SH-SY5Y (cell line): ENCODE results near the gene ATRNL1.

ENCODE experiments used
- GATA2 ChIP-seq: IDR thresholded peaks from 2 replicates; pipeline ENCODE4 v1.6.1; 2011; ENCODE audit warnings: mild to moderate bottlenecking, low read depth, low read length
- GATA3 ChIP-seq: IDR thresholded peaks from 2 replicates; pipeline ENCODE4 v1.6.1; 2011; ENCODE audit warnings: low read depth, mild to moderate bottlenecking, low read length, moderate library complexity

Gene ATRNL1

DNA sequence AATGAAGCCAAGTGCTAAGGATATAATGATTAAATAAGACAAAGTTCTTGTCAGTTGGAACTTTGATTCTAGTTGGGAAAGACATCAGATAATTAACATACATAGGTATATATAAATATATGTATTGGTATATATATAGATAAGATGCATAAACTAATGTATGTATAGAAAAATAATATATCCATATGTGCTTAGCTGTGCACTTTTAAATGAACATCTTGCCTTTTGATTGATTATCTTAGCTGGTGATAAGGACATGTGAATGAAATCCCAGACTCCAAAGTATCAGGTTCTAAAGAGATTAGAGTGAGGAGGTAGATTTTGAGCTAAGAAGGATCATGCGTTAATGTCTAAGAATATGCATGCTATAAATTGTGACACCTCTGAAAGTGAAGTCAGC, 822.3 kb downstream of the ATRNL1 start:
- TF ChIP-seq GATA2 (no peak), GATA3 (no peak)

DNA sequence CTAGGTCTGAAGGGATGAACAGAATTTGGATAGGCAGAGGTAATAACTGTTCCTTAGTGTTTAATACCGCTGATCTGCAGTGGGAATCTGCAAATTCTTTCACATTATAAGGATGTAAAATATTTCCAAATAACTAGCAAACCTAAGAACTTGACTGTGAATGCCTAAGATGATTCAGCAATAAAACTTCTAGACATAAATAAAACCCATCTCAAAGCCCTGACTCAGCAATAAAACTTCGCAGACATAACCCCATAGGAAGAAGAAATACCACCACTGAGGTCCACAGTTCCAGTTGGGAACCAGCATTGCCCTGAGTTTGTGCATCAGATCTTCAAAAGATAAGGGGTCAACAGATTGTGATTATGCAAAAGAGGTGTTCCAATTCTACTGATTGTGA, 825.6 kb downstream of the ATRNL1 start:
- TF ChIP-seq GATA2, result no peak
- TF ChIP-seq GATA3, result no peak

DNA sequence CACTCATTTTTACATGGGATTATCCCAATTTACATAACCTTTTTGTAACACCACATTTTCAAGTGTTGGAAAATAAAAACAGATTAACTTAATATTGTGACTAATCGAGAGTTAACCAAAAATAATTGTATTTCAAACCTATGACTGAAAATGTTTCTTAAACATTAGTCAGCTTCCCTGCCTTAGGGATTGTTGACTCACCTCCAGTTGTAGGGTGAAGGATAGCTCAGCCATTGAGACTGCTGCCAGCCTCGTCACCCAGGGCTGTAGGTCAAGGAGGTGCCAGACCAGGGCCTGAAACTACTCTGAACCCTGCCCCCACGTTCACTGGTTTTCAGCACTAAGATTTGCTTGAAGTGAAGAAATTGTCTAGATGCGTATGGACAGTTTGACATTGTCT, 828.6 kb downstream of the ATRNL1 start:
- TF ChIP-seq GATA2, result no peak

DNA sequence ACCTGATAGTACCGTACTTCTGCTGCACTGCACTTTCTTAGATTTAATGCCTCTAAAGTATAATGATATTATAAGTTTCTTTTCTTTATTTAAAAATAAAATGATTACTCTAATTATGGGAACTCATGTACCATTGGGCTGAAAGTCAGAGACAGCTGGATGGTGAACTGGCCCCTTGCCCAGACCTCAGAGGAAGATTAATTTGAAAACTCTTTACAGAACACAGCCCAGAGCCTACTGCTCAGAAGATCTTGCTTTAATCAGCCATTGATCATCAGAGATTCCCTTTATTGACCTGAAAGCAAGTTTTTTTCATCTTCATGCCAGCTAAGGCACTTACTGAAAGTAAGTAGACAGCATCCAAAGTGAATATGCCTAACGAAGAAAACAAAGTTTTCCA, 838.1 kb downstream of the ATRNL1 start:
- TF ChIP-seq GATA3, result no peak
- TF ChIP-seq GATA2, result no peak

DNA sequence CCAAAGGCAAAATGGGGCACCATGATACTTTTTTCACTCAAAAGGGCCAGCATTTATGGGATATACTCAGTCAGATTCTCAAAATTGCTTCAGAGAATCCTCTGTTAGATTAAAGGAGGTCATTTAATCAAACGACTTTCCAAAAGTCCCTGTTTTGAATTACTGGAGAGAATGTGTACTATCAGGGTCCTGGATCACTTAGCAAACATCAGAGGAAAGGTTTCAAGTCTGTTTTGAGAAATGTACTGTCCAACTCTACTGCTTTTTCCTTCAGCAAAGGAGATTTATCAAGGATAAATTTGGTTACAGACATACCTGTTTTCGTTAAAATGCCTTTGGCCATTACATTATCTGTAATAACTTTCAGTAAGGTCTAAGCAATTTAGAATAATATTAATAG, 838.9 kb downstream of the ATRNL1 start:
- TF ChIP-seq GATA3 (0 out of 2 replicates have a peak, but pooled peaks have one; percentile 24), GATA2 (peak; percentile 57; the same call in 1 of the 2 replicates)

DNA sequence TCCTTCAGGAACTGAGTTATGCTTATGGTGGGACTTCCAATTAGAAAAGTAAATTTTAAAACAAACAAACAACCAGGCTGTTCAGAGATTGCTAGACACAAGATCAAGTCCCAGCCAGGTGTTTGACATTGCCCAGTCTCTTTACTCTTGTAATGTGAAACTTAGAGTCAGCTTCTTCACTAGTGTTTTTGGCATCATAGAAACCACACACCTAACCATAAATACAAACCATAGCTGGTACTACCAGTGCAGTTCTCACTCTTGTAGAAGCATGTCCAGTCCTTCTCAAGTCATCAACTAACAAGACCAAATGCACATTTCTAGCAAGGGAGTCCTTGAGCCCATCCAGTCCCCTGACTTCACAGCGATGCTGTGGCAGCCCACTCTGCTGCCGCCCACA, 839.9 kb downstream of the ATRNL1 start:
- TF ChIP-seq GATA2, result no peak
- no peak for TF ChIP-seq GATA3

DNA sequence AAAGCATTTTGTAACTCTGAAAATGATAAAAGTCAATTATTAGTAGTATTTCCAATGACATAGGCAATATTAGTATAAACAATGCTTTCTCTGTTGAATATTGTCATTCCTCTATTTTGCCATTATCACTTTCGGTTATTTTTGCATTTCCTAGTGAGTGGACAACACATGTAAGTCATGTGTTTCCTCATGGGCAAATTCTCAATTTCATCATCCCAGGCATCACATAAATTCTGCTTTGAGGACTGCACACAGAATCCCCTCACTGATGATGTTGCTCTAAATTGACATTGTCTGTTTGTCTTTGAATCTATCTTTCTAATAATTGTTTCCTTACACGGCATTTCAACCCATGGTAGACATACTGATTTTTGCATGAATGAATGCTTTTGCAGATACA, 842.6 kb downstream of the ATRNL1 start:
- TF ChIP-seq GATA3 (no peak), GATA2 (no peak)

DNA sequence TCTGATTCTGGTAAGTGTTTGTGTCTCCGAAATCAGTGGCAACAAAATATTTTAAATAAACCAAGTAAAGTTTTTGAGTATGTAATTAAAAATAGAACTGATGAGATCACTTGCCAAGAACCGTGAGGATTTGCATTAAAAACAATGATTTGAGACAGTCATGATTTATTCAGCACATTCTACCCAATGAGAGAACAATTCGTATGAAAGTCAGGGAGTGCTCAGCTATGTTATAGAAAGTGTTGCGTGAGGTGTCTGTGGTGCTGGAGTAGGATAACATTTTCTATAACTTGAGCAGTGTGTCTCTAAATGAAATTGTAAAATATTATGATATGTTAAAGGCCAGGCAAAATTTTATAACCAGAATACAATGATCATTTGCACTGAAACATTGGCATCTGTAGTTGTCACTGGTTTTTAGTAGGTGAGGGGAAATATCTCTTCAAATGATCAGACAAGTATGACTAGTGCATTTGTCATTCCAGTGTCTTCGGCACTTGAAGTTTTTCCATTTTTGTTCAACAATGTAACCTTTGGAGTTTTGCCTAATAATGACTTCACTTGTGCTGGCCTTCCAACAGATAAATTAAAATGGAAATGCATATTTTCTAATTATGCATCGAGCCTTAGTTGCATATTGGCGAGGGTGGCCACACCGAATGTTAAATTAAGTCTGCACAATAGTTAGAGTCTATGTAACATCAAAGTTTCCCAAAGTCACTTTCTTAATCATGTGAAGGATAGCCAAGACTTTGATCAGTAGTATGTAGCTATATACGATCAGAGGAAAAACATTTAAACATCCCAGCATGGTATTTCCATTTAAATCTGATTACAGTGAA, 844.0 kb downstream of the ATRNL1 start:
- TF ChIP-seq GATA2, result no peak
- no peak for TF ChIP-seq GATA3

DNA sequence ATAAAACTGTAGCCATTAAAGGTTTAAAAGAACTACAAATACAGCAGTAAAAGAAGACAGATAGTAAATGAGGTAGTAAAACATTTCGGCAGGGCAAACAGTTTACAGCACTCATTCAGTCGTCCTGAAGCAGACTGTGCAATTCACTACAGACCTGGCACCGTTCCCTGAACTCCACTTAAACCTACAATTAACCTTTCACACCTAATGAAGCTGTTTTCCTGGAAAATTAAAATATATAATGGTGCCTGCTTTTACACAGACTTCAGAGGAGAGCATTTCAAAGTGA, 844.5 kb downstream of the ATRNL1 start:
- TF ChIP-seq GATA3 (no peak), GATA2 (no peak)

DNA sequence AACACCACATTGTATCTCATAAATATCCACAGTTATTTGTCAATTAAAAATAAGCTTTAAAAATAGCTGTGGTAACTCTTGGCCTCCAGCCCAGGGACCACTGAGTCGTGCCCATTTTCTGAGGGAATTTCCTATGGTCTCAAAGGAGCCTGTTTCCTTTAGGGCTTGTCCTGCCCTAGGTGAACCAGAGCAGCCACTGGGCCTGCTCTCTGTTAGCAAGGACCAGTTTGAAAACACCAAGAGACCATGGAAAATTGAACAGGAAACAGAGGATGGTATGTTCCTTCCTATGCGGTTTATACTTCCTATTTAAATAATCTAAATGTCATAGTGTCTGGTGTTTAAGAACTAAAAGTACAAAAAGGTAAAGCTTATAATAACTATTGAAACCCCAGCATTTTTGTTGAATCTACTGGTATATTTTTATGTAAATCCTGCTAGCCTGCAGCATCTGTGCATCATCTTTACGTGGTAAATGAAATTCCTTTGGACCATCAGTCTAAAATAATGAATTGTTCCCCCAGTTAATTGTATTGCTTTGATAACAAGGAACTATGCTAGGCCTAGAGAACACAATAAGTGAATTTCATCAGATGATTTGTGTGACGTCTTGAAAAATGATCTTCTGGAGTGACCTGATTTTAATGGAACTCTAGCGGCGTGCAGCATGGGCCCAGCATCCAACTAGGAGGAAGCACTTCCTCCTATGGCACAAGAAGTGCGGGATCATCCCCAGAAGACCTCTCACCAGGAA, 846.1 kb downstream of the ATRNL1 start:
- TF ChIP-seq GATA2, result no peak
- no peak for TF ChIP-seq GATA3

DNA sequence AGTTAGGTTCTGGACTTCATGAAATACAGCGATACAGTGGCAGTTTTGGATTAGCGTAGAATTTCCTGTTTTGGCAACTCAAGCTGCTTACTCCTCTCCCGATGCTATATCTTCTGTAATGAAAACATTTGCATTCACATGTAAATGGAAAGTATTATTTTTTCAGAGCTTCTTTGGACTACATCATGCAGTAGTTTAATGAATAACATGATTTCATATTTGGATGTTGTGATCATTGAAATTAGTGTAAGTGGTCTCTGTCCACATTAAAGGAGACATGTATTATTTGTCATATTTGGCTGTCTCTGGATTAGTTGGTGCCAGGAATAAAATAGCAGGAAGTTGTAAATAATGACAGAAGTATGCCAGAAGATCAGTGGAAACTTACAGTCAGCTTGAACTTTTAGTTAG, 848.2 kb downstream of the ATRNL1 start:
- TF ChIP-seq GATA3, result no peak
- no peak for TF ChIP-seq GATA2

DNA sequence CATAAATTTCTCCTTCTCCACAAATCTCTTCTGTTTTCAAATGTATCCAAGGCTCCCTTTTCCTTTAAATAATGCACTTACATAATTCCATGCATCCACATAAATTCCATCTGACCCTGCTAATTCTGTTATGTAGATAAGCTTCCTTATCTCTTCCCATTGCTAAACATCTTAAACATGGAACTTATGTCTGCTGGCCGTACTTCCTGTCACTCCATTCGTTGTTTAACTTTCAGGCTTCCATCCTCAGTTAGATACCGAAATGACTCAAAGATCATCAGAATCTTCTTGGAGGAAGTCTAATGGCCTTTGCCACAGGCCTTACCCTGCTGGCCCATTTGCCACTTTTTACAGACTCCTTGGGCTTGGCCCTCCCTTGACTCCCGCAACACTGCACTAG, 848.9 kb downstream of the ATRNL1 start:
- TF ChIP-seq GATA3, result no peak
- TF ChIP-seq GATA2, result no peak

DNA sequence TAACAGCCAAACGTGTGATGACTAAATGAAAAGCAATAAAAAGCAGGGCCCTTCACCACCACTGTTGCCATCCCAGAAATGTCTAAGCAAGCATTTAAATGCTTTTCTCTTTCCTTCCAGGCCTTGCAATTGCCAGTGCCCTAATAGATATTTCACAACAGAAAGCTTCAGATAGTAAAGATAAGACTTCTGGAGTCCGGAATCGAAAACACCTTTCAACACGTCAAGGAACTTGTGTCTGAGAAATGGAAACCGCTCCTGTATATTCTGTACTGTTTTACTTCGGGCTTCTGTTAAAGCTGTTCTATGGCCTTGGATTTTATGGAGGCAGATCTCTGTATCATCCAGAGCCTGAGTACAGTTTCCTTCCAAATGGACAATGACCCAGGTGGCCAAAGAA, 851.4 kb downstream of the ATRNL1 start:
- TF ChIP-seq GATA3 (no peak), GATA2 (no peak)

DNA sequence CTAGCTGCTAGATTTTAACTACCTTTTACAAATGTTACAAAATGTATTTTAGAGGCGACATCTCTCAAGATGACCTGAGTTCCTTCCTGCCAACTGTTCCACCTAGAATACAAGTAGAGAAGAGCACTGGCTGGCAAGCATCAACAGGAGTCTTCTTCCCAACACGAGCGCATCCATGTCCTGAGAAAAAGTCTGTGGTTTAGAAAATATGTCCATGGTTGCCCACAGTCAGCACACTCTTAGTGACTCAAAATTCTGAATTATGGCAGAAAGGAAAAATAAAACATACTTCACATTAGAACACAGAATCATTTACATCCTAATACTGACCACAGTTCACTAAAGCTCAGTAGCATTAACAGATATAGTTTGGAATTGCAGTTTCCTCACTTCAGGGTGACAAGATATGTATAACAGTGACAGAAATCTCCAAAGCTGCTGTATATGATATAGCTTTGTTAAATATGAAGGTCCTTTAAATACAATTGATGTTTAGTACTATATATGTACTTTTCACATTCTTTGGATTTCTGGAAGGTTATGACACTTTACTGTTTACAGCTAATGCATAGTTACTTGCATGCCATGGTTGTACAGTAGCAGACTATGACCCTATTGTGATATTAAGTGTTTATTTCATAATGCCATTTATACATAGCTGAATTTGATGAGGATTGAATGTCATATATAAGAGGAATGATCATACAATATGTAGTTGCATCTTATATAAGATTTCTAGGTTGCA, 852.7 kb downstream of the ATRNL1 start:
- no peak for TF ChIP-seq GATA2
- TF ChIP-seq GATA3, result no peak

DNA sequence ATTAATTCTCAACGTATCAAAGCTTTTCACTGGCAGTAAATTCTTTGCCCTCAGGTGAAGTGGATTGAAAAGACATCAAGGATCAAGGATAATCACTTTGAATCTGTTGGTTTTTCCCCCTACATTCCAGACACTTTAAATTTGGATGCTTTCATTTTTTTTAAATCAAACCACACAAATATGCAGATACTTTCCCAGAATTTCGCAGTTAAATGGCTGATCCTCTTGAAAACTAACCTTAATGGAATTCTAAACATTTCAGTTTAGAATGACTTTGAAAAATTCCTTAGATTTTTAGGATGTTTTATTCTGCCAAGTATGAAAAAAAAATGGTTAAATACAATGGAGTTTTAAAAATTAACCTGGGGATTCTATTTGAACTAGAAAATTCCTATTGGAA, 853.9 kb downstream of the ATRNL1 start:
- TF ChIP-seq GATA2 (no peak), GATA3 (no peak)

DNA sequence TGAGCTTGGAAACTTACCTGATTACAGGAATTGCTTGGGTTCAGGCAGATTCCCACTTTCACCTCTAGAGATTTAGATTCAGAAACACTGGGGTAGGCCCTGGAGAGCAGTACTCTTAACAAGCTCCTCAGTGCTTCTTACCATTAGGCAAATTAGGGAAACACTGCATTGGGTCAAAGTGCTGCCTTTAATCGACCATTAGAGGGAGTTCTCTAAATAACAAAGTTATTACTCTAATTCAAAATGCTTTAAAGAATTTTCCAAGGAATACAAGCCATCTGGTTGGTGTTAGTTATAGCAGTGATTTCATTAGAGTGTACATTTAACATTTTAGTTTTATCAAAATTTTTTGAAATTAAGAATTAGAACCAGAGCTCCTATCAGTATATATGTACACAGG, 855.3 kb downstream of the ATRNL1 start:
- TF ChIP-seq GATA2 (no peak), GATA3 (no peak)
